GM18508 (cell line): ENCODE results near the gene COL27A1.

Source experiments
- ATAC-seq: cut with Tn5 transposase; IDR thresholded peaks from one replicate; pipeline ENCODE4 v1.9.1; 2021; ENCODE audit warnings: moderate number of reproducible peaks; ENCODE audit not compliant: insufficient read depth, unreplicated experiment

The COL27A1 gene

GRCh38 chr9:114258866-114259797, 103.8 kb downstream of the COL27A1 start:
- no peak for ATAC-seq

GRCh38 chr9:114259798-114260523, 104.6 kb downstream of the COL27A1 start:
- ATAC-seq = no peak

DNA sequence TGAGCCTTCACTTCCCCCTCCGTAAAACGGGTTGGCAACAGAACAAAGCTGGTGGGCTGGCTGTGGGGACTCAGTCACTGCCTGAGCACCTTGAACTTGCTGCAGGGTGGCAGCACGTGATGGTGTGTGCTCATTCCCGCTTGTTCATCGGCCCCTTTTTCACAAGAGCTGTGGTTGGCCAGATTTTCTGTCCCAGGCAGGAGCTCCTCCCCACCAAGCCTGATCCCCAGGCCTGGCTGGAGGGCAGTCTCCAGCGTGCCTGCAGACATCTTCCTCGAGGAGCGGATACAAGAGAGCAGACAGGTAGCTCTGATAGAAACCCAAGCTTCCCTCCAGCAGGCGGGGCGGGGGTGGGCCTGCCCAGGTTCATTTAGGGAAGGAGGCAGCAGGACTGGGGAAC, 105.7 kb downstream of the COL27A1 start:
- no peak for ATAC-seq

GRCh38 chr9:114261987-114262386, 106.7 kb downstream of the COL27A1 start:
- ATAC-seq = no peak

- no peak for ATAC-seq
Observed at GRCh38 chr9:114263853-114264510, 108.6 kb downstream of the COL27A1 start.

DNA sequence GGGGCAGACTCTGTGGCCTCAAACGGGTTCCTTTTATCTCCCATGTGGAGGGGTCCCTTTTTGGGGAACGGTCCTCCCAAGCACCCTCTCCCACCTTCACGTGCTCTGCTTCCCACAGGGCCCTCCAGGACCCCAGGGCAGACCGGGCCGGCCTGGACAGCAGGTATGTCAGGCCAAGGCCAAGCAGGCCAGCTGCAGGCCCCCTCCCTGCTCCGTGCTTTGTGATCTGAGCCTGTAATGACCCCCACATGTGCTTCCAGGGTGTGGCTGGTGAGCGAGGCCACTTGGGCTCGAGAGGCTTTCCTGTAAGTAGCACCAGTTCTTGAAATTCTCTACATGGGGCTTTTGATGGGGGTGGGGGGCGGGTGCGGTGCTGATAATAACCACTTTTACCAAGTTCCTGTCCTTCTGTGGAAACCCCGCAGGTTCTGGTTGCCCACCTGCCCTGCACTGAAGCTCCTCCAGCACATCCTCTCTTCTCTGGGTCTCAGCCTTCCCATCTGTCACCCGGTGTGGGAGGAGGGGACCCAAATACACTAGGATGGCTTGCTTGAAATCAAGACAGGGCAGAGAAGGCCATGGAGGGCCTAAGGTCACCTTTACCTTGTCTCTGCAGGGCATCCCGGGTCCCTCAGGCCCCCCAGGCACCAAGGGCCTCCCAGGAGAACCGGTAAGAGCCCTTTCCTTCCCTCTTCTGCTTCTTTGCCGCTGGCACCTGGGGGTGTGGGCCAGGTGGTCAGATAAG, 109.6 kb downstream of the COL27A1 start:
- no peak for ATAC-seq

DNA sequence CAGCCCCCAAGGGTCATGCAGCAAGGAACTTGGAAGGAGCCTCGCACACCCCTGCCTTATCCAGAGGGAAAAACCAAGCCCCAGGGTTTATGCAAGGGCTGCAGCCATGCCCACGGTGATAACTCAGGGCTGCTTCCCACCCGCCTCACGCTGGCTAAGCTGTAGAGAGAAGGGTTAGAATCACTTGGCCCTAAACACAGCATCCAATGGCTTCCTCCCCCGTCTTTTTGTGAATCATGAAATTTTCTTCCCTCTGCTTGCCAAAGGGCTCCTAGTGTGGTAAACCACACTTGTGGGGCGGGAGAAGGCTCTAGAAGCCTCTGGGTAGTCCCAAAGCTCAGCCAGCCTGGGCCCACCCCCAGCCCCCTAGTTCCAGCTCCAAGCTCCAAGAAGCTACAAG, 111.6 kb downstream of the COL27A1 start:
- no peak for ATAC-seq

GRCh38 chr9:114269023-114269422, 113.7 kb downstream of the COL27A1 start:
- ATAC-seq = no peak

DNA sequence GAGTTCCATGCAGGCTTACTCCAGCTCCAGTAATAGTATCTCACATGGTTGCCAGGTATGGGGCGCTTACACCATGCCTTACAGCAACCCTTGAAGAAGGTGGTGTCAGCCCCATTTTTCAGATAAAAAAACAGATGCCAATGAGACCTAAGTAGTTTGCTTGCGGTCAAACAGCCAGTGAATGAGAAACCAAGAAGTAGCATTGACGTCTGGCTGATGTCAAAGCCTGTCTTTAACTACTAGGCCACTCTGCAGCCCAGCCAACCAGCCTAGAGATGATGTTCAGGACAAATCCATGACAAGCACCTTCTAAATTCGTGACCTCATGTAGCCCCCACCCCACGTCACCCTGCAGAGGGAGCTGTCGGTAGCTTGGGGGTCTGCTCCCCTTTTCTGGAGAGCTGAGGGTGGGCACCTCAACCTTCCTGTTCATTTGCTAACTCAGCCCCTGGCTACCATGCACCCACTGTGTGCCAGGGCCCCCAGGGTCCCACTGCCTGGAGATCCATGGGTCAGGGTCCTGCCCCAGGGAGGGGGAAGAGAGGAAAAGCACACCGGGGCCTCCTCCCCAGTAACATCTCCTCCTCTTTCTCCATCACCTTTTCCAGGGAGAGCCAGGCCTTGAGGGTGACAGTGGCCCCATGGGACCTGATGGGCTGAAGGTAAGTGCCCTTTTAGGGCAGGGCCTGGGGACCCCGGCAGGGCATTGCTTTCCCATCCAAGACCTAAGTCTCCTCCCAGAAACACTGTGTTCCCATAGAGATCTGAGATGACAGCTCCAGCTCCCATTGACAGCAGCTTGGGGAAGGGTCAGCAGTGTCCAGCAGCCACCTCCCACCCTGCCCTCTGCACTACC, 115.0 kb downstream of the COL27A1 start:
- no peak for ATAC-seq

GRCh38 chr9:114271556-114272510, 116.5 kb downstream of the COL27A1 start:
- ATAC-seq = no peak

- ATAC-seq = no peak
Observed at GRCh38 chr9:114272739-114273431, 117.5 kb downstream of the COL27A1 start.

DNA sequence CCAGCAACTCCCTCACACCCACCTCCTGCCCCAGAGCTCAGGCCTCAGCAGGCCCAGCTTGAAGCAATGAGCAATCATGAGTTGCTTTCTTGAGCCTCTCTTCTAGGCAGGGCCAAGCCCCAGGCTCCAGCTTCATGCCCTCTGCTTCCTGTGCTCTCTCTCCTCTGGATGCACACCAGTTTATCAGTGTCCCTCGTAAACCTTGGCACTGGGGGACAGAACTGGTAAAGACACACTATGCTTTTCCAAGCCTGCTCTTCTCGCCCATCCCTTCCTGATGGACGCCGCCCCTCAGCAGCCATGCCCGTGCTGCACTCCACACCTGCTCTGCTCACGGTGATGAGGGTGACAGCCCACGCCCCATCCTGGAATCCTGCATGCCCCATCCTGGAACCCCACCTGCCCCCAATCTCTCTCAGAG, 118.1 kb downstream of the COL27A1 start:
- ATAC-seq = no peak

GRCh38 chr9:114274217-114274616, 118.9 kb downstream of the COL27A1 start:
- ATAC-seq = no peak

GRCh38 chr9:114275246-114276004, 120.1 kb downstream of the COL27A1 start:
- ATAC-seq = no peak

GRCh38 chr9:114276908-114277821, 121.8 kb downstream of the COL27A1 start:
- ATAC-seq = no peak

GRCh38 chr9:114278356-114278755, 123.0 kb downstream of the COL27A1 start:
- ATAC-seq = no peak
